ENCODE results near the gene SORCS2. TPM values are rescaled to one million over a fixed set of nuclear protein-coding genes. Genes with fewer than 3 reads are reported as not detected.

The SORCS2 gene
- total and polyA plus RNA-seq, 2 of the 13 experiments (the other 11 are each of a cell fraction or from before 2014, with no cell fraction given), result 0.82 to 1.0 TPM

- TF ChIP-seq TGIF2 (CRISPR knock-in tag; IDR thresholded peaks at IDR 0.05) (no peak), ZBTB10 (CRISPR knock-in tag; IDR thresholded peaks at IDR 0.05; ENCODE audit: borderline replicate concordance) (no peak), TBX3 (IDR thresholded peaks at IDR 0.05; ENCODE audit: borderline replicate concordance) (no peak), DNMT3B (CRISPR knock-in tag; conservative IDR thresholded peaks at IDR 0.05) (no peak), ZSCAN12 (CRISPR knock-in tag; IDR thresholded peaks at IDR 0.05) (no peak), SCMH1 (CRISPR knock-in tag; IDR thresholded peaks at IDR 0.05; ENCODE audit: borderline replicate concordance) (no peak), YEATS2 (CRISPR knock-in tag; IDR thresholded peaks at IDR 0.05; ENCODE audit: borderline replicate concordance) (no peak), MED1 (CRISPR knock-in tag; IDR thresholded peaks at IDR 0.05) (peak; percentile 55), ARNTL (CRISPR knock-in tag; IDR thresholded peaks at IDR 0.05) (no peak), LRRFIP1 (CRISPR knock-in tag; conservative IDR thresholded peaks at IDR 0.05) (no peak), ZNF281 (CRISPR knock-in tag; IDR thresholded peaks at IDR 0.05; ENCODE audit: borderline replicate concordance) (peak; percentile 96), SALL1 (CRISPR knock-in tag; IDR thresholded peaks at IDR 0.05) (peak; percentile 79), ZNF234 (CRISPR knock-in tag; conservative IDR thresholded peaks at IDR 0.05) (no peak), ZNF607 (CRISPR knock-in tag; IDR thresholded peaks at IDR 0.05; ENCODE audit: borderline replicate concordance) (no peak), KLF6 (CRISPR knock-in tag; IDR thresholded peaks at IDR 0.05) (no peak), ZNF7 (CRISPR knock-in tag; IDR thresholded peaks at IDR 0.05) (no peak)
- TF ChIP-seq, protein P1, sequence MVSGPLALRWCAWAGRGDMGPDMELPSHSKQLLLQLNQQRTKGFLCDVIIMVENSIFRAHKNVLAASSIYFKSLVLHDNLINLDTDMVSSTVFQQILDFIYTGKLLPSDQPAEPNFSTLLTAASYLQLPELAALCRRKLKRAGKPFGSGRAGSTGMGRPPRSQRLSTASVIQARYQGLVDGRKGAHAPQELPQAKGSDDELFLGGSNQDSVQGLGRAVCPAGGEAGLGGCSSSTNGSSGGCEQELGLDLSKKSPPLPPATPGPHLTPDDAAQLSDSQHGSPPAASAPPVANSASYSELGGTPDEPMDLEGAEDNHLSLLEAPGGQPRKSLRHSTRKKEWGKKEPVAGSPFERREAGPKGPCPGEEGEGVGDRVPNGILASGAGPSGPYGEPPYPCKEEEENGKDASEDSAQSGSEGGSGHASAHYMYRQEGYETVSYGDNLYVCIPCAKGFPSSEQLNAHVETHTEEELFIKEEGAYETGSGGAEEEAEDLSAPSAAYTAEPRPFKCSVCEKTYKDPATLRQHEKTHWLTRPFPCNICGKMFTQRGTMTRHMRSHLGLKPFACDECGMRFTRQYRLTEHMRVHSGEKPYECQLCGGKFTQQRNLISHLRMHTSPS (CRISPR knock-in tag; IDR thresholded peaks at IDR 0.05; ENCODE audit: low read depth), result no peak
Observed at GRCh38 chr4:7515390-7515902, 323.1 kb downstream of the SORCS2 start (continued).
